Stimulated activated naive CD4-positive, alpha-beta T cell treated with Interleukin-2 at 50 U/mL for 16 hours (primary cell): Measurements from ENCODE around the gene TCF7L1.
"Not testable (repeated sequence)": the region's sequence is repeated elsewhere in the genome, so short reads cannot be mapped to it uniquely, and the experiment has no call there.

Source experiments
- DNase-seq: peaks from one replicate; lab custom pipeline; 2025; lab: John Stamatoyannopoulos, UW

TCF7L1 gene, protein sequence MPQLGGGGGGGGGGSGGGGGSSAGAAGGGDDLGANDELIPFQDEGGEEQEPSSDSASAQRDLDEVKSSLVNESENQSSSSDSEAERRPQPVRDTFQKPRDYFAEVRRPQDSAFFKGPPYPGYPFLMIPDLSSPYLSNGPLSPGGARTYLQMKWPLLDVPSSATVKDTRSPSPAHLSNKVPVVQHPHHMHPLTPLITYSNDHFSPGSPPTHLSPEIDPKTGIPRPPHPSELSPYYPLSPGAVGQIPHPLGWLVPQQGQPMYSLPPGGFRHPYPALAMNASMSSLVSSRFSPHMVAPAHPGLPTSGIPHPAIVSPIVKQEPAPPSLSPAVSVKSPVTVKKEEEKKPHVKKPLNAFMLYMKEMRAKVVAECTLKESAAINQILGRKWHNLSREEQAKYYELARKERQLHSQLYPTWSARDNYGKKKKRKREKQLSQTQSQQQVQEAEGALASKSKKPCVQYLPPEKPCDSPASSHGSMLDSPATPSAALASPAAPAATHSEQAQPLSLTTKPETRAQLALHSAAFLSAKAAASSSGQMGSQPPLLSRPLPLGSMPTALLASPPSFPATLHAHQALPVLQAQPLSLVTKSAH

DNA sequence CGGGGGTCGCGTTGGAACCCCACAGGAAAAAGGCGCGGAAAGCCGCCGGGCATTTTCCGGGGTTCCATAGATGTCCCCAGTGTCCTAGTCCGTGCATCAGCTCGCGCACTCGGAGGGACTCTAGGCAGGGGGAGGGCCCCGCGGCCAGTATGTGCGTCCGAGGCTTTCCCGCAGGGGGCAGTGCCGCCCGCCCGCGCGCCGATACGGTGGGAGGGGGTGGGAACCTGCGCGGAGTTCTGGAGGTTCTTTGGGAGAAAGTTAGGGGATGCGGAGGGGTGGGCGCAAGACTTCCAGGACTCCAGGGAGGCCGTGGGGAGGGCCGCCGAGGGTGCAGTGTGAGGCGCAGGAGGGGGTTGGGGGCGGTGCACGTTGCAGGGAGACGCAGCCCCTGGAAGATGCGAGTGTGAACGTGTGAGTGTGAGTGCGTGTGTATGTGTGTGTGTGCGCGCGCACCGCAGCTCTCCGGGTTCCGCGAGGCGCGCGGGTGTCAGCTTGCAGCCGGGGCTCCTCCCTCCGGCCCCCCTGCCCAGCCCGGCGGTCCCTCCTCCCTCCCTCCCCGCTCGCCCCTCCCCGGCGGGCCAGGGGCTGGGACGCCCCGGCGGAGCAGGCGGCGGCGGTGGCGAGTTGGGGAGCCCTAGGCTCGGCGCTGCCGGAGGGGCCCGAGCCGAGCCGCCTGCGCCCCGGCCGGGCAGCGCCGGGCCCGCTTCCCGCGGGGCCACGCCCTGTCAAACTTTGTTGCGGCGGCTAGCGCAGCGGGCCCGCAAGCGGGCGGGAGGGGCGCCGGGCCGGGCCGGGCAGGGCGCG lies at the start of gene TCF7L1:
Gene TCF7L1, plus strand, starts transcription at position 559 of the 804 bp plus-strand sequence. CDS start 293 bp downstream, outside the sequence.
- no peak for DNase-seq

- DNase-seq: no peak
Measured at GRCh38 chr2:85085563-85085962, 47.6 kb upstream of the TCF7L1 start.

DNA sequence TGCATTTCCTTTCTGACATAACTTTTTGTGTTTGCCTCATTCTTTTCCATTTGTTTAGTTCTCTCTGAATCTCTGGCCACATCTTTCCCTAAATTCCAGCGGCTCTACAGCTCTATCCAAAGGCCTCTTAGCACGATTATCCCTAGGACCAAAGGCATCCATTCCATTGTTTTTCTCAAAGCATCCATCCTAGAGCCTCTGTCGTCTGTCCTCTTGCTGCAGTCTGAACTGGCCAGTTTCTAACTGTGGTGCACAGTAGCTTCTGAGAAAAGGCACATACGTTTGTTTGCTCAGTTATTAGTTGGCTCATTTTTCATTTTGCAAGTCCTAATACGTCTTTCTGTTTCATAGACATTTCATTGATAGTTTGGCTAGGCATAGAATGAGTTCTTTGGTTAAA lies 45.7 kb upstream of the TCF7L1 start:
- no peak for DNase-seq

DNA sequence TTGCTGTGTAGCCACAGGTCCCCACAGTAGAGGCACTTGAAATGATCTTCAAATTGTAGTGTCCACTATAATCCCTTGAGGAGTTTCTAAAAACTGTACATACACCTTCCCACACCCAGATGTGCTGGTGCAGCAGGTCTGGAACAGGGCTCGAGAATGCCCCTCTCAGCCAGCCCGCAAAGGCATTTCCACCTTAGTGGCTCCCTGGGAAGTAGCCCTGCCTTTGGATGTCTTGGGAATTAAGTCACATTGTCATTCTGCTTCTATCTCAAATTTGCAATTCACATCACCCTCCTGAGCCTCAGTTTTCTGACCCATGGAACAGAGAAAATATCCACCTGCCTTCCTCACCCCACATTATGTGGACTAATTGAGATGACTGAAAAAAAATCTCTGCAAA lies 44.3 kb upstream of the TCF7L1 start:
- DNase-seq: no peak

- no peak for DNase-seq
Measured at GRCh38 chr2:85089585-85089984, 43.6 kb upstream of the TCF7L1 start.

GRCh38 chr2:85091838-85092237 lies 41.4 kb upstream of the TCF7L1 start:
- DNase-seq: no peak

GRCh38 chr2:85095094-85095493 lies 38.1 kb upstream of the TCF7L1 start:
- no peak for DNase-seq

- DNase-seq: no peak
Measured at GRCh38 chr2:85096616-85097015, 36.6 kb upstream of the TCF7L1 start.

DNA sequence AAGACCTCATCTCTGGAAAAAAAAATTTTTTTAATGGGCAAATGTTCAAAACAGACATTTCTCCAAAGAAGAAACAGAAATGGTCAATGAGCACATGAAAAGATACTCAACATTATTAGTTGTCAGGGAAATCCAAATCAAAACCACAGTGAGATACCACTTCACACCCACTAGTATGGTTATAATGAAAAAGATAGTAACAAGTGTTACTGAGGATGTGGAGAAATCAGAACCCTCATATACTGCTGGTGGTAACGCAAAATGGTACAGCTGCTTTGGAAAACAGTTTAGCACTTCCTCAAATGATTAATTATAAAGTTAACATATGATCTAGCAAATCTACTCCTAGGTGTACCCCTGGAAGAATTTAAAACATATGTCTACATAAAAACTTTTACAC lies 29.0 kb upstream of the TCF7L1 start:
- no peak for DNase-seq

DNA sequence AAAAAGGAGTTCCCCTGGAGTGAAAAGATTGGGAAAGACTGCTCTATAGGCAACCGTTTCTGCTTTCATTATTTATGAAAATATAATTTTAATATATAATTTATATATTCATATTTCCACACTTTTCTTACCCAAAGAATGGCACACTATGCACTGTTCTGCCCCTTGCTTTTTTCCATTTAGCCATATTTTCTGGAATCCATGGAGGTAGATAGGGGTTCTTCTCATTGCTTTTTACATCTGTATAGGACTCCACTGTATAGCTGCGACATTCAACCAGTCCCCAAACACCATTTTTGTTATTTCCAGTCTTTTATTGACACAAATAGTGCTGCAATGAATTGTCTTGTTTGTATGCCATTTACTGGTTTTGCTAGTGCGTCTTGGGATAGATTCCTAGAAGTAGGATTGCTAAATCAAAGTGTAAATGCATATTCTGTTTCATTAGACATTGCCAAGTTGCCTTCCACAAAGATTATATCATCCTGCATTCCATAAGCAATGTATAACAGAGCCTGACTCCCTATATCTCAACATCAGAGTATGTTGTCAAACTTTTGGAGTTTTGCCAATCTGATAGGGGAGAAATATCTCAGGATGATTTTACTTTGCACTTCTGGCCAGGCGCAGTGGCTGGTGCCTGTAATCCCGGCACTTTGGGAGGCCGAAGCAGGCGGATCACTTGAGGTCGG lies 26.6 kb upstream of the TCF7L1 start:
- DNase-seq: no peak

DNA sequence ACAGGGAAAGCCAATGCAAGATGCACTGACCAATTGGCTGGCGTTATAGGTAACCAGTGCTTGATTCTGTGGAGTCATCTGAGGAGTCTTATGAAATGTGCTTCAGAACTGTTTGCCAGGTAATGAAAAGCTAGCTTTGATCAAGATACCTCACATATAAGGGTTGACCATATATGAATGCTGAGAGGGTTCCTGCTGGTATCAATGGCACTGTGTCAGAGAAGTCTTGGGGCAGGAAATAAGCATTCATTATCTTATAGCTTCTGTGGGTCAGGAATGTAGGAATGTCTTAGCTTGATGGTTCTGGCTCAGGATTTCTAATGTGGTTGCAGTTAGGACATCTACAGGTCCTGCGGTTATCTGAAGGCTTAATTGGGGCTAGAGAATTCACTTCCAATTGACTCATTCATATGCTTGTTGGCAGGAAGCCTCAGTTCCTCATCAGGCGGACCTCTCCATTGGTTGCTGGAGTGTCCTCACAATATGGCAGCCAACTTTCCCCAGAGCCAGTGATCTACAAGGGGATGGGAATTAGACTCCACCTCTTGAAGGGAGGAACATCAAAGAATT lies 22.1 kb upstream of the TCF7L1 start:
- DNase-seq: no peak

- DNase-seq: no peak
Measured at GRCh38 chr2:85111819-85112281, 21.3 kb upstream of the TCF7L1 start.

GRCh38 chr2:85112906-85113625 lies 20.1 kb upstream of the TCF7L1 start:
- DNase-seq: no peak

- no peak for DNase-seq
Measured at GRCh38 chr2:85114586-85115330, 18.4 kb upstream of the TCF7L1 start.

DNA sequence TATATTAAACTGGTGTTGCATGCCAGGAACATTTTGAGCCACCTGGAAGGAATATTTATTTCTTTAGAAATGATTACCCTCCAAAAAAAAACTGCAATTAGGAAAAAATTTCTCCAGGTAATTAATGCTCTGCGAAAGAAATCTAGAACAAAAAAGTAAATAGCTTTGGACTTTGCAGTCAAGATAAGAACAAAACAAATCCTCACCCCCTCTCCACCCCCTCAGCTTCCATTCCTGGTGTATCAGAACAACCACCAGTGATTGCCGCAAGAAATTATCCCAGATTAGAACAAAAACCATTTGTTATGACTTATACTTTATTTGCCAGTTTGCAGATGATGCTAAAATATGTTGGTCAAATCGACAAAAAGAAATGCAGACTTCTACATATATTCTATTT lies 17.0 kb upstream of the TCF7L1 start:
- no peak for DNase-seq

- DNase-seq: no peak
Measured at GRCh38 chr2:85119900-85120299, 13.3 kb upstream of the TCF7L1 start.

- DNase-seq: no peak
Measured at GRCh38 chr2:85120363-85120762, 12.8 kb upstream of the TCF7L1 start.

GRCh38 chr2:85126462-85126861 lies 6.7 kb upstream of the TCF7L1 start:
- not testable (repeated sequence) for DNase-seq

DNA sequence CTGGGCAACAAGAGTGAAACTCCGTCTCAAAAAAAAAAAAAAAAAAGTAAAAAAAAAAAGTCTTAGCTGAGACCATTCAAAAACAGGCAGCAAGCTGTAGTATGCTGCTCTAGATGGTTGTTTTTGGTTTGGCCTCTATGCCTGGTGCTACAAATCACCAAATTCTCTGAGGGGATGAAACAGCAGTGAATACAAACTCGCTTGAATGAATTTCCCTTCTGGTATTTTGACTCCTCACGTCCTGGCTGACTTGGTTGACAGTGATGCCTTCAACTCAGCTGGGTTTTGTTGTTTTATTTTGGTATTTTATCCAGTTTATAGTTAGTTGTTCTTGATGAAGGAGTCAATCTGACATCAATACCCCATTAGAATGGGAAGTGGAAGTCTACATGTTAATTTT lies 3.3 kb upstream of the TCF7L1 start:
- no peak for DNase-seq

- no peak for DNase-seq
Measured at GRCh38 chr2:85130407-85130806, 2.8 kb upstream of the TCF7L1 start.
